ENCODE data around the gene TCP10L. TPM values are rescaled to one million over a fixed set of nuclear protein-coding genes. Genes with fewer than 3 reads are reported as not detected.
"Not testable (repeated sequence)": the region's sequence is repeated elsewhere in the genome, so short reads cannot be mapped to it uniquely, and the experiment has no call there.

The TCP10L gene
- total and polyA plus RNA-seq, 2 donors, result 1.0 to 2.5 TPM

DNA sequence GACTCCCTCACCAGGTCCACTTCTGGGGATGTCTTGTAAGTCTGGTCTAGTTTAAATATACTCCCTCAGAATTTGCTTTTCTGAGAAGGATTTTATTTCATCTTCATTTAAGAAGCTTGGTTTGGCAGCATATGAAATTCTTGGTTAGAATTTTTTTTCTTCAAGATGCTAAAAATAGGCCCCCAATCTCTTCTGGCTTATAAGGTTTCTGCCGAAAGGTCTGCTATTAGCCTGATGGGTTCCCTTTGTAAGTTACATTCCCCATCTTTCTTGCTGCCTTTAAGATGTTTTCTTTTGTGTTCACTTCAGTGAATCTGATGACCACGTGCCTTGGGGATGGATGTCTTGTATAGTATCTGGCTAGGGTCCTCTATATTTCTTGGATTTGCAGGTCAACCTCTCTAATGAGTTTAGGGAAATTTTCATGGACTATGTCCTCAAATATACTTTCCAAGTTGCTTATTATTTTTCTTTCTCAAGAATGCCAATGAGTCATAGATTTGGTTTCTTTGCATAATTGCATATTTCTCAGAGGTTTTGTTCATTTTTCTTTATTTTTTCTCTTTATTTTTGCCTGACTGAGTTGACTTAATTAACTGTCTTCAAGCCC, 19.4 kb downstream of the TCP10L start:
- H3K4me3 ChIP-seq (ENCODE audit: low read length in 2 of 2), result no peak overlapping the region
- no peak overlapping the region for H3K27ac ChIP-seq (ENCODE audit: low read depth in 1 of 2, low read length in 1 of 2)
- peaks cover 0 to 9% of the 10 kb centered on the region in 2 donors for H3K36me3 ChIP-seq (ENCODE audit: control insufficient read depth in 2 of 2, insufficient read depth in 2 of 2, low read length in 1 of 2)
- peaks cover 9 to 14% of the 10 kb centered on the region in 2 donors for H3K4me1 ChIP-seq (ENCODE audit: control insufficient read depth in 2 of 2, insufficient read depth in 2 of 2, low read length in 2 of 2)
- whole genome bisulfite sequencing, result 95% methylated on average over 2 of the region's 2 CpGs
- DNase-seq (ENCODE audit: low read depth in 6 of 9, low spot score in 9 of 9), result no peak
- peaks cover 0 to 4% of the 10 kb centered on the region in 2 donors for H3K9me3 ChIP-seq (ENCODE audit: control insufficient read depth in 2 of 2, insufficient read depth in 1 of 2, low read length in 1 of 2)
- no peaks in the 10 kb centered on the region for H3K27me3 ChIP-seq (ENCODE audit: control insufficient read depth in 2 of 2, insufficient read depth in 1 of 2, low read length in 1 of 2)

DNA sequence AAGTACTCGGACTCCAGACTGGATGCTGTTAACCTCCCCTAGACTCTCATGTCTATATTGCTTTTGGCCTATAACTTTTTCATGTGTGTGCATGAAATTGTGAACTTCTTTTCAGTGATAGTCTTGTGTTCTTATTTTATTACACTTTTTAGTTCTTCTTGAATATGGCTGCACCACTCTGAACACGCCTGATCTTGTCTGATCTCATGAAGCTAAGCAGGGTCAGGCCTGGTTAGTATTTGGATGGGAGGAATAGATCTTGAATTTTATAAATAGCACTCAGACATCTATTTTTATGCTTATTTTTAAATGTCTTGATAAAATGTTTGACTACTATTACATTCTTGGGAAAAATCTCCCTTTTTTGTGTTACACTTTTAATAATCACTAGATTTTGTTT, 22.4 kb downstream of the TCP10L start:
- WGBS, result 97% methylated on average over 2 of the region's 2 CpGs
- peaks cover 0 to 4% of the 10 kb centered on the region in 2 donors for H3K9me3 ChIP-seq (ENCODE audit: control insufficient read depth in 2 of 2, insufficient read depth in 1 of 2, low read length in 1 of 2)
- DNase-seq (ENCODE audit: low read depth in 6 of 9, low spot score in 9 of 9), result no peak

DNA sequence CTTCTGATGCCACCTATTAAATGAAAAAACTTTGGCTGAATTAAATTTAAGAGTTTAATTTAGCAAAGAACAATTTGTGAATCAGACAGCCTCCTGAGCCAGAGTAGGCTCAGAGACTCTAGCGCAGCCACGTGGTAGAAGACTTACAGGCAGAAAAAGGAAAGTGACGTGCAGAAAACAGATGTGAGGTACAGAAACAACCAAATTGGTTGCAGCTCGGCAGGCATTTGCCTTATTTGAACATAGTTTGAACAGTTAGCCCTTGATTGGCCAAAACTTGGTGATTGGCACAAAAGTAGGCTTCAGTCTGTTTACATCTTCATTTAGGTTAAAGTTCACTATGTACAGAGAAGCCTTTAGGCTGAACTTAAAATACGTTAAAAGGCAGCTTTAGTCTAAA, 22.9 kb downstream of the TCP10L start:
- Histone ChIP-seq H3K27ac (ENCODE audit: low read depth in 1 of 2, low read length in 1 of 2) (peak overlapping the region in 1 of 2 donors; percentile 74), H3K36me3 (ENCODE audit: control insufficient read depth in 2 of 2, insufficient read depth in 2 of 2, low read length in 1 of 2) (peaks cover 0 to 7% of the 10 kb centered on the region in 2 donors), H3K9me3 (ENCODE audit: control insufficient read depth in 2 of 2, insufficient read depth in 1 of 2, low read length in 1 of 2) (peaks cover 0 to 4% of the 10 kb centered on the region in 2 donors), H3K4me3 (ENCODE audit: low read length in 2 of 2) (no peak overlapping the region), H3K4me1 (ENCODE audit: control insufficient read depth in 2 of 2, insufficient read depth in 2 of 2, low read length in 2 of 2) (peaks cover 8 to 13% of the 10 kb centered on the region in 2 donors), H3K27me3 (ENCODE audit: control insufficient read depth in 2 of 2, insufficient read depth in 1 of 2, low read length in 1 of 2) (no peaks in the 10 kb centered on the region)
- peak in 5 of 9 donors; percentile 30 to 69 (median 37) for DNase-seq (ENCODE audit: low read depth in 6 of 9, low spot score in 9 of 9)
- 76% methylated on average over 5 of the region's 5 CpGs for WGBS

More for the DNA sequence above, 22.4 kb downstream of the TCP10L start:
- no peak overlapping the region for H3K4me3 ChIP-seq (ENCODE audit: low read length in 2 of 2)
- H3K4me1 ChIP-seq (ENCODE audit: control insufficient read depth in 2 of 2, insufficient read depth in 2 of 2, low read length in 2 of 2), result peaks cover 9 to 13% of the 10 kb centered on the region in 2 donors
- H3K27ac ChIP-seq (ENCODE audit: low read depth in 1 of 2, low read length in 1 of 2), result peak overlapping the region in 1 of 2 donors; percentile 74
- H3K36me3 ChIP-seq (ENCODE audit: control insufficient read depth in 2 of 2, insufficient read depth in 2 of 2, low read length in 1 of 2), result peaks cover 0 to 9% of the 10 kb centered on the region in 2 donors
- H3K27me3 ChIP-seq (ENCODE audit: control insufficient read depth in 2 of 2, insufficient read depth in 1 of 2, low read length in 1 of 2), result no peaks in the 10 kb centered on the region

DNA sequence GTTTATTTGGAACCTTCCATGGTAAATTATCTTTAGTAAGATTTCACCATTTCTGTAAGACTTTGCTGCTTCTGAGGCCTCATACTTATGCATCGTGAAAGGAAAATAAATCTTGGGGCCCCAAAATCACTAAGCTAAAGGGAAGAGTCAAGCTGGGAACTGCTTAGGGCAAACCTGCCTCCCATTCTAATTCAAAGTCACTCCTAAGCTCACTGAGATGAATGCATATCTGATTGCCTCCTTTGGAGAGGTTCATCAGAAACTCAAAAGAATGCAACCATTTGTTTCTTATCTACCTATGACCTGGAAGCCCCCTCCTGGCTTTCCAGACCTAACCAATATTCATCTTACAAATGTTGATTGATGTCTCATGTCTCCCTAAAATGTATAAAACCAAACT, 23.8 kb downstream of the TCP10L start:
- H3K4me1 ChIP-seq (ENCODE audit: control insufficient read depth in 2 of 2, insufficient read depth in 2 of 2, low read length in 2 of 2), result peaks cover 5 to 13% of the 10 kb centered on the region in 2 donors
- WGBS, result 97% methylated on average over 1 of the region's 1 CpG
- not testable (repeated sequence) for H3K36me3 ChIP-seq (ENCODE audit: control insufficient read depth in 2 of 2, insufficient read depth in 2 of 2, low read length in 1 of 2); DNase-seq (ENCODE audit: low read depth in 6 of 9, low spot score in 9 of 9); H3K9me3 ChIP-seq (ENCODE audit: control insufficient read depth in 2 of 2, insufficient read depth in 1 of 2, low read length in 1 of 2); H3K4me3 ChIP-seq (ENCODE audit: low read length in 2 of 2); H3K27me3 ChIP-seq (ENCODE audit: control insufficient read depth in 2 of 2, insufficient read depth in 1 of 2, low read length in 1 of 2); H3K27ac ChIP-seq (ENCODE audit: low read depth in 1 of 2, low read length in 1 of 2)

DNA sequence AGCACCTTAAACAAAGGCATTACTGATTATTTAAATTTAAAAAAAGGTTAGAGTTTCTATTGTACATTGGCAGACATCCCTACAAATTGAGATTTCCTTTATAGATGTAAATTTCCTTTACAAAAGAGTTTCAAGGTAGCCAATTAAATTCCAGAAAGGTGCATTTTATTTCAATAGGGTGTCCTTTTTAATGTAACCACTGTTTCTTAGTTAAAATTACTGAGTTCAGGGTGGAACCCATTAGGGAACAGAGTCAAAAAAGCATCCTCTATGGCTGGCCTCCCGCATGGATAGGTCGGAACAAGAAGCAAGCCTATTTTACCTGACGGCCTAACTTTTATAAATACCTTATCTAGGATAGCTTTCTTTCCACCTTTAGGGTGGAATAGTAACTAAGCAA, 24.4 kb downstream of the TCP10L start:
- H3K27ac ChIP-seq (ENCODE audit: low read depth in 1 of 2, low read length in 1 of 2), result no peak overlapping the region
- H3K4me1 ChIP-seq (ENCODE audit: control insufficient read depth in 2 of 2, insufficient read depth in 2 of 2, low read length in 2 of 2), result peaks cover 5 to 13% of the 10 kb centered on the region in 2 donors
- H3K36me3 ChIP-seq (ENCODE audit: control insufficient read depth in 2 of 2, insufficient read depth in 2 of 2, low read length in 1 of 2), result no peaks in the 10 kb centered on the region
- no peaks in the 10 kb centered on the region for H3K27me3 ChIP-seq (ENCODE audit: control insufficient read depth in 2 of 2, insufficient read depth in 1 of 2, low read length in 1 of 2)
- DNase-seq (ENCODE audit: low read depth in 6 of 9, low spot score in 9 of 9), result no peak
- no peak overlapping the region for H3K4me3 ChIP-seq (ENCODE audit: low read length in 2 of 2)
- H3K9me3 ChIP-seq (ENCODE audit: control insufficient read depth in 2 of 2, insufficient read depth in 1 of 2, low read length in 1 of 2), result no peaks in the 10 kb centered on the region
- WGBS, result 98% methylated on average over 3 of the region's 3 CpGs

DNA sequence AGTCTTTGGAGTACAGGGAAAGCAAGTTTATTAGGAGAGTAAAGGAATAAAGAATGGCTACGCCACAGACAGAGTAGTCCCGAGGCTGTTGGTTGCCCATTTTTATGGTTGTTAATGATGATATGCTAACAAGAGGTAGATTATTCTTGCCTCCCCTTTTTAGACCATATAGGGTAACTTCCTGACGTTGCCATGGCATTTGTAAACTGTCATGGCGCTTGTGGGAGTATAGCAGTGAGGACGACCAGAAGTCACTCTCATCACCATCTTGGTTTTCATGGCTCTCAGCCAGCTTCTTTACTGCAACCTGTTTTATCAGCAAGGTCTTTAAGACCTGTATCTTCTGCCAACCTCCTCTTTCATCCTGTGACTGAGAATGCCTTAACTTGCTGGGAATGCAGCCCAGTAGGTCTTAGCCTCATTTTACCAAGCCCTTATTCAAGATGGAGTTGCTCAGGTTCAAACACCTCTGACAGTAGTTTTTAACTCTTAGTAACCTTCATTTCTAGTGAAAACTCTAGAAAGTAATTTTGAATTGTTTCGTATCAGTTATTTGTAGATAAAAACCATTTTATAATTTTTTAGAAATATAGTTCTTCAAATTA, 26.2 kb downstream of the TCP10L start:
- H3K4me3 ChIP-seq (ENCODE audit: low read length in 2 of 2), result no peak overlapping the region
- DNase-seq (ENCODE audit: low read depth in 6 of 9, low spot score in 9 of 9), result no peak
- WGBS, result 95% methylated on average over 6 of the region's 6 CpGs
- H3K27me3 ChIP-seq (ENCODE audit: control insufficient read depth in 2 of 2, insufficient read depth in 1 of 2, low read length in 1 of 2), result no peaks in the 10 kb centered on the region
- H3K36me3 ChIP-seq (ENCODE audit: control insufficient read depth in 2 of 2, insufficient read depth in 2 of 2, low read length in 1 of 2), result no peaks in the 10 kb centered on the region
- H3K27ac ChIP-seq (ENCODE audit: low read depth in 1 of 2, low read length in 1 of 2), result no peak overlapping the region
- no peaks in the 10 kb centered on the region for H3K9me3 ChIP-seq (ENCODE audit: control insufficient read depth in 2 of 2, insufficient read depth in 1 of 2, low read length in 1 of 2)
- peaks cover 5 to 13% of the 10 kb centered on the region in 2 donors for H3K4me1 ChIP-seq (ENCODE audit: control insufficient read depth in 2 of 2, insufficient read depth in 2 of 2, low read length in 2 of 2)

DNA sequence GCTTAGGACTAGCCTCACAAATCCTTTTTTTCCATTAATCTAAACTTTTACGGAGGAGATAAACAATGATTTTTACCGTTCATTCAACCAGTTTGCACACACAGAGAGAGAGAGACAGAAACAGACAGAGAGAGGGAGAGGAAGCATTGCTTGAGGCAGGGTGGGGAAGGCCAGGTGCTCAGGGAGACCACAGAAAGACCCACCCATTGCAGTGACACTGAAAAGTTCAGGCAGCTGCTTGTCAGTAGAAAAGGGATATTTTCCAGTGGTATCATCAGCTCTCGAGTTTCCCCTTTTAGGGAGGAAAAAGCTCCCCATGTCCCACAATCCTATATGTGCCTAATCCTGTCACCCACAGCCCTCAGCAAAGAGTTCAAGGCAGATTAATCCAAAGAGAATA, 27.2 kb downstream of the TCP10L start:
- H3K27ac ChIP-seq (ENCODE audit: low read depth in 1 of 2, low read length in 1 of 2), result peak overlapping the region in 1 of 2 donors; percentile 74
- 51% methylated on average over 3 of the region's 3 CpGs for WGBS
- peak in 4 of 9 donors; percentile 37 to 68 (median 42) for DNase-seq (ENCODE audit: low read depth in 6 of 9, low spot score in 9 of 9)
- no peaks in the 10 kb centered on the region for H3K27me3 ChIP-seq (ENCODE audit: control insufficient read depth in 2 of 2, insufficient read depth in 1 of 2, low read length in 1 of 2)
- no peaks in the 10 kb centered on the region for H3K9me3 ChIP-seq (ENCODE audit: control insufficient read depth in 2 of 2, insufficient read depth in 1 of 2, low read length in 1 of 2)
- H3K36me3 ChIP-seq (ENCODE audit: control insufficient read depth in 2 of 2, insufficient read depth in 2 of 2, low read length in 1 of 2), result no peaks in the 10 kb centered on the region
- H3K4me1 ChIP-seq (ENCODE audit: control insufficient read depth in 2 of 2, insufficient read depth in 2 of 2, low read length in 2 of 2), result peaks cover 5 to 13% of the 10 kb centered on the region in 2 donors
- H3K4me3 ChIP-seq (ENCODE audit: low read length in 2 of 2), result no peak overlapping the region

DNA sequence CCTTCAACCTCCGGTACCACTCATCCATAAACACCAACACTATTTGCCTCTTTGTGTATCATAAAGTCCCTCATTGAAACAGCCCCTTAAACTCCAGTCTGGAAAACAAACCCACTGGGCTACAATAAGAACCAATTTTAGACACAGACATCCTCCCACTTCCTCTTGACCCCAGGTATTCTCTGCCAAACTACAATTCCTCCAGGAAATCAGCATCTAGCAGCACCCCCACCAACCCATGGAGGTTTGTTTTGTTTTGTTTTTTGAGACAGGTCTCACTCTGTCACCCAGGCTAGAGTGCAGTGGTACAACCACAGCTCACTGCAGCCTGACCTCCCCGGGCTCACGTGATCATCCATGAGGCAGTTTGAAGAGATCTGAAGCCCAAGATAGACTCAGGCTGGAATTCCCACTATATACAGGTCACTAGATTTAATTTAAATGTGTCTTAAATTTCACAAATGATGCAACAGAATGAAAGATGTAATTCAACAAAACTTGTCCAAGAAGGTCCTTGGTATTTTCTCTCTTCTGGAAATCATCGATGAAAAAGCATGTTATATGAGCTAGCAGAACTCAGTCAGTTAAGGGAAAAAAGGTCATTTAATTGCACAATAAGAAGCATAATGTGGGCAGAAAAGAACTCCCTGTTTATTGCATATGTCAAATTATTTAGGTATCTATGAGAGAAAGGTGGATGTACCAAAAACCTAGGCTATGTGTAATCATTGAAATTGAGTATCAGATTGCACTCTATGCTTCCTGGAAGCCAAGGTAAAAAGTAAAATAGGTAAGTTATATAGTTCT, 30.3 kb downstream of the TCP10L start:
- Histone ChIP-seq H3K27ac (ENCODE audit: low read depth in 1 of 2, low read length in 1 of 2) (no peak overlapping the region), H3K4me3 (ENCODE audit: low read length in 2 of 2) (no peak overlapping the region), H3K27me3 (ENCODE audit: control insufficient read depth in 2 of 2, insufficient read depth in 1 of 2, low read length in 1 of 2) (no peaks in the 10 kb centered on the region), H3K4me1 (ENCODE audit: control insufficient read depth in 2 of 2, insufficient read depth in 2 of 2, low read length in 2 of 2) (peaks cover 5 to 13% of the 10 kb centered on the region in 2 donors), H3K9me3 (ENCODE audit: control insufficient read depth in 2 of 2, insufficient read depth in 1 of 2, low read length in 1 of 2) (no peaks in the 10 kb centered on the region), H3K36me3 (ENCODE audit: control insufficient read depth in 2 of 2, insufficient read depth in 2 of 2, low read length in 1 of 2) (no peaks in the 10 kb centered on the region)
- DNase-seq (ENCODE audit: low read depth in 6 of 9, low spot score in 9 of 9), result no peak
- 95% methylated on average over 4 of the region's 4 CpGs for WGBS

DNA sequence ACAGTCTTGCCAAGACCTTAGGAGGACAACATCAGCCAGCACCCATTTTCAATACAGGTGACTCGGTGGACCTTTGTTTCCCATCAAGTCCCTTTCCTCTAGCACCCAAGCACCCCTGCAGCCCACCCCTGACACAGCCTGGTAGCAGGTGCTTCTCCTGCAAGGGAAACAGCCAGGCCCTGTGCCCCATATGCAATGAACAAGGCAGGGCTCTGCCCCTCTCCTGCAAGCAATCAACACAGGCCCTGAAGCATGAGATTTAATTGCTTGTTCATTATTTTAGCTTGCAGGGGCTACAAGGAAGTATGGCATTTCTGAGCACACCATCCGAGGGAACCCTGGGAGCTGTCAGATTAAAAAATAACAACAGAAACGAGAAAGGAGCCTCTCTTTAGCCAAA, 35.4 kb downstream of the TCP10L start:
- Histone ChIP-seq H3K27me3 (ENCODE audit: control insufficient read depth in 2 of 2, insufficient read depth in 1 of 2, low read length in 1 of 2) (no peaks in the 10 kb centered on the region), H3K9me3 (ENCODE audit: control insufficient read depth in 2 of 2, insufficient read depth in 1 of 2, low read length in 1 of 2) (no peaks in the 10 kb centered on the region), H3K4me1 (ENCODE audit: control insufficient read depth in 2 of 2, insufficient read depth in 2 of 2, low read length in 2 of 2) (no peaks in the 10 kb centered on the region), H3K4me3 (ENCODE audit: low read length in 2 of 2) (no peak overlapping the region), H3K36me3 (ENCODE audit: control insufficient read depth in 2 of 2, insufficient read depth in 2 of 2, low read length in 1 of 2) (no peaks in the 10 kb centered on the region), H3K27ac (ENCODE audit: low read depth in 1 of 2, low read length in 1 of 2) (no peak overlapping the region)
- DNase-seq (ENCODE audit: low read depth in 6 of 9, low spot score in 9 of 9), result no peak
- 98% methylated on average over 3 of the region's 3 CpGs for WGBS
